Measurements from ENCODE around the gene STXBP6. TPM values are rescaled to one million over a fixed set of nuclear protein-coding genes. Genes with fewer than 3 reads are reported as not detected.

The STXBP6 gene
- total RNA-seq, 2 donors from 2014 or later, result not detected

- Mint-ChIP-seq H3K4me1 (no peaks in the 10 kb centered on the region), H3K4me3 (no peak overlapping the region), H3K27me3 (peaks cover 14% of the 10 kb centered on the region), H3K9me3 (no peaks in the 10 kb centered on the region), H3K27ac (no peak overlapping the region), H3K36me3 (ENCODE audit: low read depth) (no peaks in the 10 kb centered on the region)
- ATAC-seq (replicated peaks), result no peak
Observed at GRCh38 chr14:25042362-25043299, 7.3 kb downstream of the STXBP6 start.

DNA sequence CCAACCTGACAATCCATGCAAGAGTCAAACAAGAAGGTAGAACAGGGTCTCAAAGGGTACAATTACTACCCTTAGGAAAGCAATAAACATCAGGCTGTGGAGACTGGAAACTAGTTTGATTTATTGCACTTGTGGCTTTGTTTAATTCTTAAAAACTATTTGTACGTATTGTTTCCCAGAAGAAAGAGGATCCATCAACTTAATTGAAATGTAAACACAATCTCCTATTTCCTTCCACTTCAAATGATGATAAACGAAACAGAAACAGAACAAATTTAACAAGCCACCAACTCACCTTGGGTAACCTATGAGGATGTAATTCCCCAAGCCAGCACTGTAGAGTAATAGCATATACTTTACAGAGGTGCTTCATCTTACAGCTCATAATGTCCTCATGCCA lies 8.0 kb downstream of the STXBP6 start:
- H3K27ac Mint-ChIP-seq, result no peak overlapping the region
- no peak overlapping the region for H3K4me3 Mint-ChIP-seq
- H3K27me3 Mint-ChIP-seq, result peaks cover 14% of the 10 kb centered on the region
- no peaks in the 10 kb centered on the region for H3K36me3 Mint-ChIP-seq (ENCODE audit: low read depth)
- no peak for ATAC-seq (replicated peaks)
- H3K9me3 Mint-ChIP-seq, result no peaks in the 10 kb centered on the region
- H3K4me1 Mint-ChIP-seq, result no peaks in the 10 kb centered on the region

DNA sequence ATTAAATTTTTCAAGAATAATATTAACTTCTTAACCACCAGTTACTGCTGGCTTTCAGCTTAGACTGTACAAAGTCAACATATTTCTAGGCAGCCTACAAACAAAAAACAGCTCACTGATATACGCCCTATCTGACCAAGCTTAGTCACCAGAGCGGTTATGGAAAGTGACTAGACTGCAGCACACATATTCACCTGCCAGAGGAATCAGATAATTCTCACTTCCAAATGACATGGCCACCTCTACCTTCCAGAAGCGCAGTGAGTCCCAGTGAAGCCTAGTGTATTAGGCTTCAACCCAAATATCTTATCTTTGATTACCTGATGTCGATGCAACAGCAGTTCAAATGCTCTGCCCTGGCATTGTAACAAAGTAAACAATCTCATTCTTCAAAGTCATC lies 8.5 kb downstream of the STXBP6 start:
- ATAC-seq (replicated peaks), result no peak
- Mint-ChIP-seq H3K36me3 (ENCODE audit: low read depth) (no peaks in the 10 kb centered on the region), H3K4me1 (no peaks in the 10 kb centered on the region), H3K9me3 (no peaks in the 10 kb centered on the region), H3K27ac (no peak overlapping the region), H3K4me3 (no peak overlapping the region), H3K27me3 (peaks cover 14% of the 10 kb centered on the region)

DNA sequence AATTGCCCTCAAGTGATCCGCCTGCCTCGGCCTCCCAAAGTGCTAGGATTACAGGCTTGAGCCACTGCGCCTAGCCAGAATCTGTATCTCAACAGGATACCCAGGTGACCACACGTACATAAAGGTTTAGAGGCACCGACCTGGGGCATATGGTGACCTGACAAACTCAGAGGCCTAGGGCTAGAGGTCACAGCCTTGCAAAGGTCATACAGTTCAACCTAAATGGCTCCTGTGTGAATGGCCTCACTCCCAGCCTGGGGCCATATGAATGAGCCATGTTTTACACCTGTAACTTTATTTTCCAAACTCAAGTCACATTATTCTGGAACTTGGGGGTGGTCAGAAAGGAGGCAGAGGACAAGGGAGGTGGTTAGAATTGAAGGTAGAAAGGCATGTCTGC lies 10.0 kb downstream of the STXBP6 start:
- Mint-ChIP-seq H3K27me3 (peaks cover 11% of the 10 kb centered on the region), H3K36me3 (ENCODE audit: low read depth) (no peaks in the 10 kb centered on the region)

DNA sequence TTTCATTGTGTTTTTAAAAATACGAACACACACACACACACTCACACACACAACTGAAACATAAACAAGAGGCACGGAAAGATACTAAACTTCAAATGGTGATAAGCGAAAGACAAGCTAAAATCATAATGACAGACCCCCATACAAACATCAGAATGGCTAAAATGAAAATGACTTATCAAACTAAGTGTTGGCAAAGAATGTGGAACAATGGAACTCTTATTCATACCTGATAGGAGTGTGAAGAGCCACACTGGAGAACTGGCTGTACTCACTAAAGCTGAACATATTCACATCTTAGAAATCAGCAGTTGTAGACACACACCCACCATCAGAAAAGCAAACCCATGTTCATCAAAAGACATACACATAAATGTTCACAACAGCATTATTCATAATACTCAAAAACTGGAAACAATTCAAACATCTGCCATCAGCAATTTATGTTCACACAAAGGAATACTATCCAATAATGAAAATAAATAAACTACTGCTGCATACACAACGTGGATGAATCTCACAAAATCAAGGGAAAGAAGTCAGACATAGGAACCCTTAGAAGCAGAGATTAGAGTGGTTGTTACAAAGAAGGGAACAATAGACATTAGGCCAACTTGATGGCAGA lies 11.8 kb downstream of the STXBP6 start:
- Mint-ChIP-seq H3K27ac (no peak overlapping the region), H3K36me3 (ENCODE audit: low read depth) (no peaks in the 10 kb centered on the region), H3K4me3 (no peak overlapping the region), H3K9me3 (no peaks in the 10 kb centered on the region), H3K4me1 (no peaks in the 10 kb centered on the region), H3K27me3 (no peaks in the 10 kb centered on the region)
- no peak for ATAC-seq (replicated peaks)

More for the DNA sequence above, 10.0 kb downstream of the STXBP6 start:
- no peaks in the 10 kb centered on the region for H3K4me1 Mint-ChIP-seq
- H3K27ac Mint-ChIP-seq, result no peak overlapping the region
- ATAC-seq (replicated peaks), result no peak
- H3K4me3 Mint-ChIP-seq, result no peak overlapping the region
- no peaks in the 10 kb centered on the region for H3K9me3 Mint-ChIP-seq

DNA sequence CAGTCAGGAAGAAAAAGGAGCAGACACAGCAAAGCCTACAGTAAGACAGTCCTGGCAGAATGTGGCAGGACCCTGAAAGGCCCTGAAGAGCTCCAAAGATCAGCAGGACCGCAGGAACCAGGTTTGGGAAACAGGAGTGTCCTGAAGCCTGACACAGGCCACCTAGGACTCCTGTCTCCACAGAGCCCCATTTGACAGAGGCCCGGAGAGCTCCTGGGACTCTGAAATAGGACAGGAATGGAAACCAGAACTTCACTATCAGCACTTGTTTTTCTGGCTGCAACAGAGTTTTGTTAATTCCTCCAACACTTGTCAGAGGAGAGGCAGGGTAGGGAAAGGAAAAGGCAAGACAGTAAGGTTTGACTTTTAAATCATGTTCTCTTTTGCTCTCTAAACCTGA lies 12.9 kb downstream of the STXBP6 start:
- Mint-ChIP-seq H3K36me3 (ENCODE audit: low read depth) (no peaks in the 10 kb centered on the region), H3K4me1 (no peaks in the 10 kb centered on the region), H3K27ac (no peak overlapping the region), H3K27me3 (no peaks in the 10 kb centered on the region), H3K4me3 (no peak overlapping the region), H3K9me3 (no peaks in the 10 kb centered on the region)
- no peak for ATAC-seq (replicated peaks)

DNA sequence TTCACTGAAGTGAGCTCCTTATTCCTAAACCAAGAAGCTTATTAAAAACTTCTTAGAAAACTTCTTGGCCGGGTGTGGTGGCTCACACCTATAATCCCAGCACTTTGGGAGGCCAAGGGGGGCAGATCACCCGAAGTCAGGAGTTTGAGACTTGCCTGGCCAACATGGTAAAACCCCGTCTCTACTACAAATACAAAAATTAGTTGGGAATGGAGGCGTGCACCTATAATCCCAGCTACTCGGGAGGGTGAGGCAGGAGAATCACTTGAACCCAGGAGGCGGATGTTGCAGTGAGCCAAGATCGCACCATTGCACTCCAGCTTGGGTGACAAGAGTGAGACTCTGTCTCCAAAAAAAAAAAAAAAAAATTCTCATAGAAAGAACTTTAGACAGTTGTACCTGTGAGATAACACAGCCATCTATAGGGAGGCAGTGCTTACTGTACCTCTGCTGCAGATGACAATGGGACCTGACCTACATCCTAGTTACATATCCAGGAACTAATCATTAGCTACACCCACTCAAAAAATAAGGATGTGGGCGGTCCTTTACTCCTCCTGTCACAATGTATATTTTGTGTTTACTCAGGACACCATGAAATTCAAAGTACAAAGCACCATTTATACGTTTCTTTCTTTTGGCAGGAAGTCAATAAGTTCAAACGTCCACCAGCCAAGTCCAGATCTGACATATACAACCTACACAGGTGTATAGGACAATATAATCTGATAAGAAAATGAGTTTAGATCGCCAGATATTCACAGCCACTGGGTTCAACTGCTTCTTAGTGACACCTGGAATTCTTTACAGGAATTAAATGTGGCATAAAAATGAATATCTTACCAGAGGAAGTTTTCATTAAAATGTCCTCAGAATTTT lies 14.9 kb downstream of the STXBP6 start:
- Mint-ChIP-seq H3K27ac (no peak overlapping the region), H3K36me3 (ENCODE audit: low read depth) (no peaks in the 10 kb centered on the region), H3K27me3 (no peaks in the 10 kb centered on the region), H3K4me1 (no peaks in the 10 kb centered on the region), H3K4me3 (no peak overlapping the region), H3K9me3 (no peaks in the 10 kb centered on the region)
- no peak for ATAC-seq (replicated peaks)

DNA sequence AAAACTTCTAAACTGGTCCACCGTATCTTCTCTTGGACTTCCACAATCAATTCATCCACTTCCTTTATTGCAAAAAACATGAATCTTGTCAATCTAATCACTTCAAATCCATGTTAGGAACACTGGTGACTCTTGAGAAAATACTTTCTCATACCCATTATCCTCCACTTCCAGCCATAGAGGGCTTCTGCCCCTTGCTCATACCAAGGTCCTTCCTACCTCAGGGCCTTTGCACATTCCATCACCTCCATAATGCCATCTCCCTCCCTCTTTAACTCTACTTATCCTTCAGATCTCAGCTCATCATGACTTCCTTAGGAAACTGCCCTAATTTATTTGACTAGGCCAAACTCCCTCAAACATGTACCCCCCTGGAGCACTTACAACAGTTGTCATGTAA lies 16.6 kb downstream of the STXBP6 start:
- no peak for ATAC-seq (replicated peaks)
- Mint-ChIP-seq H3K27me3 (no peaks in the 10 kb centered on the region), H3K9me3 (no peaks in the 10 kb centered on the region), H3K36me3 (ENCODE audit: low read depth) (no peaks in the 10 kb centered on the region), H3K4me3 (no peak overlapping the region), H3K4me1 (no peaks in the 10 kb centered on the region), H3K27ac (no peak overlapping the region)

- Mint-ChIP-seq H3K4me3 (no peak overlapping the region), H3K9me3 (no peaks in the 10 kb centered on the region), H3K27me3 (peaks cover 4% of the 10 kb centered on the region), H3K27ac (no peak overlapping the region), H3K36me3 (ENCODE audit: low read depth) (no peaks in the 10 kb centered on the region), H3K4me1 (no peaks in the 10 kb centered on the region)
- peak; percentile 28 for ATAC-seq (replicated peaks)
Observed at GRCh38 chr14:25032092-25032784, 17.7 kb downstream of the STXBP6 start.

GRCh38 chr14:25026476-25027137 lies 23.3 kb downstream of the STXBP6 start:
- peaks cover 16% of the 10 kb centered on the region for H3K27me3 Mint-ChIP-seq
- no peak overlapping the region for H3K4me3 Mint-ChIP-seq
- no peaks in the 10 kb centered on the region for H3K36me3 Mint-ChIP-seq (ENCODE audit: low read depth)
- no peak for ATAC-seq (replicated peaks)
- H3K9me3 Mint-ChIP-seq, result peaks cover 6% of the 10 kb centered on the region
- no peak overlapping the region for H3K27ac Mint-ChIP-seq
- no peaks in the 10 kb centered on the region for H3K4me1 Mint-ChIP-seq

- H3K4me1 Mint-ChIP-seq, result no peaks in the 10 kb centered on the region
- no peak for ATAC-seq (replicated peaks)
- no peak overlapping the region for H3K4me3 Mint-ChIP-seq
- no peak overlapping the region for H3K27ac Mint-ChIP-seq
- no peaks in the 10 kb centered on the region for H3K36me3 Mint-ChIP-seq (ENCODE audit: low read depth)
- peaks cover 3% of the 10 kb centered on the region for H3K27me3 Mint-ChIP-seq
- H3K9me3 Mint-ChIP-seq, result peaks cover 3% of the 10 kb centered on the region
Observed at GRCh38 chr14:25019892-25020291, 30.1 kb downstream of the STXBP6 start.

GRCh38 chr14:25017562-25017961 lies 32.4 kb downstream of the STXBP6 start:
- H3K27me3 Mint-ChIP-seq, result no peaks in the 10 kb centered on the region
- no peak for ATAC-seq (replicated peaks)

DNA sequence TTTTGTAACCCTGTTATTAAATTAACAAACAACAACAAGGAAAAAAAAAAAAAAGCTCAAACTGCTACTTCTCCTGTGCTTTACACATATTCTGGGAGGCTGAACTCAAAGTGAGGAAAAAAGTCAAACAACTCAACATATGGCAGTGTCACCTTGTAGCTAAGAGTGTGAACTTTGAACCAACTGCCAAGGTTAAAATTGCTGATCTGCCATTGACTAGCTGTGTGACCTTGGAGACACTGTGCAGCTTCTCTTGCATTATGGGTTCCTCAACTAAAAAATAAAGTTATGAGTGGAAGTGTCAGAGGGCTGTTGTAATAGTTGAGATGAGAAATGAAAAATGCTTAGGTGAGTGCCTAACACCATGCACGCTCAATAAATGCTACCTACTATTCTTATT lies 34.2 kb downstream of the STXBP6 start:
- Mint-ChIP-seq H3K36me3 (ENCODE audit: low read depth) (no peaks in the 10 kb centered on the region), H3K27ac (no peak overlapping the region), H3K4me1 (no peaks in the 10 kb centered on the region), H3K27me3 (no peaks in the 10 kb centered on the region), H3K9me3 (no peaks in the 10 kb centered on the region), H3K4me3 (no peak overlapping the region)
- ATAC-seq (replicated peaks), result no peak

More at GRCh38 chr14:25017562-25017961, 32.4 kb downstream of the STXBP6 start:
- H3K4me3 Mint-ChIP-seq, result no peak overlapping the region
- H3K4me1 Mint-ChIP-seq, result no peaks in the 10 kb centered on the region
- no peak overlapping the region for H3K27ac Mint-ChIP-seq
- no peaks in the 10 kb centered on the region for H3K9me3 Mint-ChIP-seq
- H3K36me3 Mint-ChIP-seq (ENCODE audit: low read depth), result no peaks in the 10 kb centered on the region

Data from activated T-helper 17 cell treated with anti-CD3 and anti-CD28 coated beads, Interleukin-2, amount 50 U/mL, for 72 hours (primary cell).